ENCODE data around the gene CCL27.

The CCL27 gene

DNA sequence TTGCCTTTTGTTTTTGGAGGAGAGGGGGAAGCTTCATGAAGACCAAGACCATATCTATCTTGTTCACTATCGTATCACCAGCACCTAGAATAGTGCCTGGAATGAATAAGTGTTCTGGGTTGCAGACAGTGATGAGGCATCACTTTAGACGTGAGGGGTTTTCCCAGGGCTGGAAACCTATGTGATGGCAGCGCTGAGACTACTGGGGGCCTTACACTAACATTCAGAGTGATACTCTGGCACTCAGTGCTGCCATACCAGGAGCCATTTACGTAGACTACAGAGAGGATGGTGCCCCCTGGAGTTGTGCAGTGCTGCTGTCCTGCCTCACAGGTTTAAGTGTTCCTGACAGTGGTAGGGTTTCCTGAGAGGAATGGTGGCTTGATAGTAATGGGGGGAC is 21.7 kb upstream of the CCL27 start:
- no peak for DNase-seq

DNA sequence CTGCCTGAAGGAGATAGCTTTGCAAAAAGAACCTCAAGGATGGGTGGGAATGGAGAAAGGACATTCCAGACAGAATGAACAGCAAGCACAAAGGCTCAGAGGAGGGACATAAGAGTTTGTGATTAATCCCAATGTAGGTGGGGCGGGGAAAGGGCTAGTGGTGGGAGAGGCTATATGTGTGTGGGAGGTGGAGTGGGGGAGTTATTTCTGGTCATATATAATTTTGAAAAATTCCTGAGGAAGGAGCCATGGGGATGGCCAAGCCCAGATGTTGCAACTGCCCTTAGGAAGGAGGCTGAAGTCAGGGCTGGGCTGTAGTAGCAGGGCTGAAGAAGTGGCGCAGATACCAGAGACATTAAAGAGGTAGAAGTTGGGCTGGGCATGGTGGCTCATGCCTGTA is 13.4 kb upstream of the CCL27 start:
- DNase-seq, result no peak

DNA sequence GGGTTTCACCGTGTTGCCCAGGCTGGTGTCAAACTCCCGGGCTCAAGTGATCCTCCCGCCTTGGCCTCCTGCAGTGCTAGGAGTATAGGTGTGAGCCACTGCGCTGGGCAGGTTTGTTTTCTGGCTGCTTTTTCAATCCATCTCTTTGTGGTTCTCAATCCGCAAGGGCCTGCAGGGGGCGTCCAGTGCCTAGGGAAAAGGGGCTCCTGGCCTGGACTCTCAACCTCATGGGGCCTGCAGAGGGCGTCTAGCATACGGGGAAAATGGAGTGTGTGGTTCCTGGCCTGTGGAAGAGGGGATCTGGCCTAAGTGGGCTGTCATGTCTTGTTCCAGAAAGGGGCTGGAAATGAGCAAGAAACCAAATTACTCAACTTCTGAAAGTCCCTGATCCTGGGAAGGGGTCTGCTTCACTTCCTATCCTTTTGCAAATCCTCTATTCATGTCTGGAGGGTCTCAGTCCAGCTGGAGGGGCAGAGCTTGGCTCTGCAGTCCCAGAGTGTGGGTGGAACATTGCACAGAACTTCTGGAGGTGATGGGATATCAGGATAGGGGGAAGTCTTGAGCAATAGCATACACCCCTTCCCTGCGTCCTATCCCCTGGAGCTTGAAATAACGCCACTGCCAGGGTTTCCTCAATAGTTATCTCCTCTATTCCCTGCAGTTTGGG is 12.7 kb upstream of the CCL27 start:
- DNase-seq, result peak; percentile 70 to 82

DNA sequence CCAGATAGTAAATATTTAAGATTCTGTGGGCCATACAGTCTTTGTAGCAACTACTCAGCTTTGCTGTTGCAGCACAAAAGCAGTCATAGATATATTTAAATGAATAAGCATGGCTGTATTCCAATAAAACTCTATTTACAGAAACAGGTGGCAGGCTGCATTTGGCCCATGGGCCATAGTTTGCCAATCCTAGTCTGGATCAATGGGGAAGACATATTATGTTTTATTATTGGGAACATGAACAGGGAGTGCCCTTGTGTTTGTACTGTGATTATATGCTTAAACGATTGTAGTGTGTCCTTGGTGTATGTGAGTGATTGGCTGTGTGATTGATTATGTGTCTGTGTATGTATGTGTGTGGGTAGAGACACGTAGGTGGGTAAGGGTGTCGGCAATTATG is 12.0 kb upstream of the CCL27 start:
- DNase-seq, result no peak

DNA sequence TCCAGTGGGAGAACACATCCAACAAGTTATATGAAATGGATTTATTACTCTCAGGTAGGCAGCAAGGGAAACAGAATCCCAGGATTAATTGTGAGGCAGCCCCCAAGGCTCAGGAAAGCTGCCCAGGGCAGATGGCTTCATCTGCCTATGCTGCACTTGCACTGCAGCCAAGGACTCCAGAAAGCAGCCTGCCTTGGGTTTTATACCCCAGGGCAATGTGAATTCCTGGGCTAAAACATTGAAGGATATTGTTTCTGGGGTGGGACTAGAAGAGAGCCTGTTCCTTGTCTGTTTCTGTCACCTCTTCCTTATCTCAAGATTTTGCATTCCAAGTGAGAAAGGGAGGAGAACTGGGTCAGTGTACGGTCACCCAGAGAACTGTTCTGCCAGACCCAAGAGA is 8.8 kb upstream of the CCL27 start:
- DNase-seq, result no peak

DNA sequence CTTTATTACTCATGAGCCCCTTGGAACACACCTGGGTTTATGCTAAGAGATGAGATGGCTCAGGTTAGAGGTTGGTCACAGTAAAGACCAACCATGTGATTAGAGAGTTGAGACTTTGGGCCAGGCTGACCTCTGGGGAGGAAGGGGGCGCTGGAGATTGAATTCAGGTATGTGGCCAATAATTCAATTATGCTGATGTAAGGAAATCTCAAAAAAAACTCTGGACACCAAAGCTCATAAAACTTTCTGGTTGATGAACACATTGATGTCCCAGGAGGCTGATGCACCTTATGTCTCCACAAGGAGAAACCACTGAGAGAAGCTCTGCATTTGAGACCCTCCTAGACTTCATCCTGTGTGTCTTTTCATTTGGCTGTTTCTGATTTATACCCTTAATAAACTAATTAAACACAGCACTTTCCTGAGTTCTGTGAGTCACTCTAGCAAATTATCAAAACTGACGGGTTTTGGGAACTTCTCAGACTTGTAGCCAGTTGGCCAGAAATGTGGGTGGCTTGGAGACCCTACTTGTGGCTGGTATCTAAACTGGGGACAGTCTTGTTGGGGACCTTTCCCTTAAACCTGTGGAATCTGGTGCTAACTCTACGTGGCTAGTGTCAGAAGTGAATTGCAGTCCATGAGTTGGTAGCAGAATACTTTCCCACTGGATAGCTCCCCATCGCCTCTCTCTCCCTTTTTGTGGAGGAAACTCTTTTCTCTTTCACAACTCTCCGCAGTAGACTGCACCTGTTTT is 7.5 kb upstream of the CCL27 start:
- no peak for DNase-seq

DNA sequence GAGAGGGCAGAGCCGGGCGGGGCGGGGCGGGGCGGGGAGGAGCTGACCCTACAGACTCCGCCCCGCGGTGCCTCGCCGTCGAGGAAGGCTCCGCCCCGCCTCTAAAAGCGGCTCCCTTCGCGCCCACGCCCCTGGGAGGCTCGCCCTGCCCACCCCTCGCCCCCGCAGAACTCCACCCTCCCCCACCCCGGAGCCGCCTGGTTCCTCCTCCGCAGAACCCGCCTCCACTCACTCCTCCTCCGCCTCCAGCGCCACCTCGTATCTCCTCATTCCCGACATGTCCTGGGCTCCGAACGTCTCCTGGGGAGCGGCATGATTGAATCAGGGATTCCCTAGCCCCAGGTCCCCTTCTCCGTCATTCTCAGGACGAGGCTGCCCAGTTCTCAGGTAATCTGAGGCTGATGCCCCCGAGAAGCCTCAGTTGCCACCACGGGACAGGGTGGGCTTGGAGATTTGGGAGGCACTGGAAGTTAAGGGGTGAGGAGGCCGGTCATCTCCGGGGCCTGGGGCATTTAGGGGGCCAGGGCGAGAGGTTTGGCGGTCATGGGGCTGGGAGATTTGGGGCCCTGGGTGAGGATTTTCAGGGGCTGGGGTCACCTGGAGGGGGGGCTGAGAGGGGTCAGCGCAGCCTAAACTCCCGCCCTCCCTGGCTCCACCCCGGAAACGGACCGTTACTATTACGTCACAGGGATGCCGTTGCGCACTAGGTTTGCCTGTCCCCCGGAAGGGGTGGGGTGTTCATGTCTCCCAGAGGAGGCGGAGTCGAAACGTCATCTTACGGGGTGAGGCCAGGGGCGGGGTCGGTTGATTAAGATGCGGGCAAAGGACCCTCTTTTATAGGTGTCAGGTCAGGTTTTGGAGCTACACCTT is 3.2 kb upstream of the CCL27 start:
- DNase-seq, result peak; percentile 84 to 94

DNA sequence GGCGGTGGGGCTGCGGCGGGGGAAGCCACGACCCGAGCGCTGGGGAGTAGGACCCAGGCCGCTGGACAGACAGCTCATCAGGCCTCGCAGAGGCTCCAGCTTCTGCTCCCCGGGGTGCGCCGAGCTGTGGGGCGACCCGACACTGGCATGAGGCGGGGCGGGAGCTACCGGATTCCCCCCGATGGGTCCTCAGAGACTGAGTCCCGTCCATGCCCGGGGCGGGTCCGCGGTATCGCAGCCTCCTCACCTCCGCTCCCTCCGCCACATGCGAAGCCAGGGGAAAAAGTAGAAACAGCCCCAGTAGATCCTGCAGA is 2.6 kb upstream of the CCL27 start:
- no peak for DNase-seq

DNA sequence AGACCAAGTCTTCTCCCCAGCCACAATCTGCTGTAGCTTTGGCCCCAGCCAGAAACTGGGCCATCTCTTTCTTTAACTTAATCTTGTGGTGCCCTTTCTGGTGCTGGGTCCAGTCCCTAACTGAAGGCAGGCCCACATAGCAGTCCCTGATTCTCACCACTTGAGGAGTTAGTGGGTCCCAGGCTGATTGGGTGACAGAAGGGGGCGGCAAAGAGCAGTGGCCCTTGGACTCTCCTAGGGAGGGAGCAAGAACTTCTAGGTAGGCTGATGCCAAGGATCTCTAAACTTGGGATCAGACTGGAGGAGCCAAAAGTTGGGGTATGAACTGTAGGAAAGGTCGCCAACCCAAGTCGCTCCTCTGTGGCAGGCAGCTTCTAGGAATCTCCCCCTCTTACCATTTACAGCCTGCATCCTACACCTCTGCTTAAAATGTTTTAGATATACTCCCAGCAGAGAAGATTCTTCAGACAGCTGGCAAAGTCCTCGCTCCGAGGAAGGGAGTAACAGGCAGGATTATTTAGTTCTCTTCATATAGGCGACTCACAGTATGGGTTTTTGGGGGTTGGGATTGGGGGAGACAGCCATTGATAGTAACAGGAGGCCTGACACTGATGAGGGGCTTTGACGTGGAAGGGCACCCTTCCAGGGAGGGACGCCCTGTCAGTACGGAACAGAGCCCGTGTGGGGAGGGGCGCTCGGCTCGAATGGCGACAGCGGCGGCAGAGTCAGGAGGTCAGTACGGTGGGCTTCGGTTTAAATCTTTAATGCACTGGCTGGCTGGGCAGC is 2.0 kb upstream of the CCL27 start:
- DNase-seq, result peak; percentile 79 to 86

DNA sequence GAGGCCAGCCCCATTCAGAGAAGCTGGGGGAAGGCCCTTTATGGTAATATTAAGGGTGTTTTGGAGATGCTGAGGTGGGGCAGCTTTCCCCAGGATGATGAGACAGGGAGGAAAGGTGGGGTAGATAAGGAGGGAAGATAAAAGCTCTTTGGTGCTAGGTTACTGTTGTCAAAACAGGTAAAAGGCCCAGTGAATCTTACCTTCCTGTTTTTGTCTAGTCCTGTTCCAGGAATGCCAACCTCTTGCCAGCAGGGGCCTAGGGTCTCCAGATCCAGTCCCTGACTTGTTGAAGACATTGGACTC is 797 bp upstream of the CCL27 start:
- no peak for DNase-seq

DNA sequence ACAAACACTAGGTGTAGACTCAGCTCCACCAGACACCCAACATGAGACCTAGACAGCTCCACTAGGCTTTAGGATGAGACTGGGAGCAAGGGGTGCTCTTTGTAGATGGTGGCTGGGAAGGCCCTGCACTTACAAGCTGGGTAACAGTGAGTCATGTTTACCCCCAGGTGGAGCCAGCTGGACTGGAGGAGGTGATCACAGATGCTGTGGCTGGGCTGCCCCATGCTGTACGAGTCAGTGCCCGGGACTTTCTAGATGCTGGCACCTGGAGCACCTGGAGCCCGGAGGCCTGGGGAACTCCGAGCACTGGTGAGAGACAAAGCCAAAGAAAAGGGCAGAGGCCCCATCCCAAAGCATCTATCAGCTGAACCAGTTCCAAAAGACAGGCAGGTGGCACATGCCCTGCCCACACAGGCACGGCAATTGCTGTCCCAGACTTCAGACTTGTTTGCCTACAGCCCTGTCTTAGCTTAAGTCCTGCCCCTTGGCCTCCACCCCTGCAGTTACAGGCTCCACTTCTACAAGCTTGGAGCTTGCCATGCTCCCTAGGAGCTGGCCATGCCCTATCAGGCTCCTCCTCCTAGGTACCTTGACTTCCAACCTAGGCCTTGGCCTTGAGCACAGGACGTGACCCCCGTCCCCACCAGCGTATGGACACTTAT is 2.7 kb downstream of the CCL27 start:
- no peak for DNase-seq

DNA sequence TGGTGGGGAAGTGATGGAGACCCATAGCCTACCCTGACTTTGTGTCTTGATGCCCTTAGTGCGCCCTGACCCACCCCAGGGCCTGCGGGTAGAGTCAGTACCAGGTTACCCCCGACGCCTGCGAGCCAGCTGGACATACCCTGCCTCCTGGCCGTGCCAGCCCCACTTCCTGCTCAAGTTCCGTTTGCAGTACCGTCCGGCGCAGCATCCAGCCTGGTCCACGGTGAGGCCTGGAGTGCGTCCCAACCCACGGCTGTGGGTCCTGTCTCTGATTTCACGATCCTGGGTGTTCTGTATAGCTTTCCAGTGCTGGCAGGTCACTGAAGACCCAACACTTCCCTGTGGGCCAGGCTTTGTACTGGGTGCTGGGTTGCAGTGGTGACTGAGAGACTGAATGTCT is 4.0 kb downstream of the CCL27 start:
- DNase-seq, result no peak

DNA sequence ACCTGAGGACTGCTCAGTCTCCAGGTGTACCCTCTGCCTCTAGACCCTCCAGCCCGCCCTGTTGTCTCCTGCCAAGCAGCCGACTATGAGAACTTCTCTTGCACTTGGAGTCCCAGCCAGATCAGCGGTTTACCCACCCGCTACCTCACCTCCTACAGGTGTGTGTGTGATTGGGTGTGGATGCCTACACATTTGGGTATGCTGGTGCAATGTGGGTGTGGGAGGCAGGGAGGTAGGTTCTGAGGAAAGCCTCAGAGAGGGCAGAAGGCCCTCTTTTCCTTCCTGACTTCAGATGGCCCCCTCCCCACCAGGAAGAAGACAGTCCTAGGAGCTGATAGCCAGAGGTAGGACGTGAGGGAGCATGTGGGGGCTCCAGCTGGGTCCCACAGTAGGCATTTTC is 5.5 kb downstream of the CCL27 start:
- no peak for DNase-seq

DNA sequence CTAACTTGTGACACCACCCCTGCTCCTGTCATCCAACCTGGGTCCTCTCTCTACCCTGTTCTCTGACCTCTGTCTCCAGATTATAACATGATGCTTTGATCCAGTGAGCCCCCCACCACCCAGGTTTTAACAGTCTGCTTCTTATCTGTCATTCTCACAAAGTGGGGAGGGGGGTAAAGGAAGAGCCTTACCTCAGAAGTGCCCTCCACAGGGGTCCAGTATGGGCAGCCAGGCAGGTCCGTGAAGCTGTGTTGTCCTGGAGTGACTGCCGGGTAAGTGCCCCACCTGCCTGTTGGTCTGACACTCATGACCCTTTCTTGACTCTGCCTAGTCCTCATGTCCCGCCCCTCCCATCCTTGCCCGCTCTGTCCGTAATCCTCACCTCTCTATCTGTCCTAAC is 7.1 kb downstream of the CCL27 start:
- no peak for DNase-seq

DNA sequence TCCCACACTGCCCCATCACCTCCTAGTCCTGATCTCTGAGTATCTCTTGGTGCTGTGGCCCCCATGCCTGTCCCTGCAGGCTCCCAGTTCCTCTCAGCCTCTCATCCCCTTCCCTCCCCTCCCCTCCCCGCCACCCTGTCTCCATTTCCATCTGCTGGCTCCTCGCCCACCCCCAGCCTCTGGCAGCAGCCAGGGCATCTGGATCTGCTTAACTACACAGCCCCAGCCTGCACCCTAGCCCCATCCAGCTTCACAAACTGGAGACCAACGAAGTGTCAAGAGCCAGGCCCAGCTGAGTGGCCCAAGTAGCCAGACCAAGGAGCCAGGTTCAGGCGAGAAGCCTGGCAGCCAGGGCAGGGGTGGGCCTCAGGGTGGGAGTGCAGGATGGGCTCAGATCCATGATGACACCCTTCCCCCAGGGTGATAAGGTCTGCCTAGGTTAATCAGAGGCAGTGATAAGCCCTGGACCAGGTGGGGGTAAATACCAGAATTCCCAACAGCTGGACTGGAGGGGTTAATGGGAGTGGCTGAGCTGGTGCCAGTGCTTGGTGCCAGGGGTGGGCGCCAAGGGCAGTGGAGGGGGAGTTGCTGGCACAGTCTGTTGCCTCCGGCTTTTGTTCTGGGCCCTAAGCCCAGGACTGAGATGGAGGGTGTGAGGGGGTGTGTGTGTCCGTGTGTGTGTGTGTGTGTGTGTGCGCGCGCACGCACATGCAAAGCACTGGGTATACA is 8.0 kb downstream of the CCL27 start:
- no peak for DNase-seq

DNA sequence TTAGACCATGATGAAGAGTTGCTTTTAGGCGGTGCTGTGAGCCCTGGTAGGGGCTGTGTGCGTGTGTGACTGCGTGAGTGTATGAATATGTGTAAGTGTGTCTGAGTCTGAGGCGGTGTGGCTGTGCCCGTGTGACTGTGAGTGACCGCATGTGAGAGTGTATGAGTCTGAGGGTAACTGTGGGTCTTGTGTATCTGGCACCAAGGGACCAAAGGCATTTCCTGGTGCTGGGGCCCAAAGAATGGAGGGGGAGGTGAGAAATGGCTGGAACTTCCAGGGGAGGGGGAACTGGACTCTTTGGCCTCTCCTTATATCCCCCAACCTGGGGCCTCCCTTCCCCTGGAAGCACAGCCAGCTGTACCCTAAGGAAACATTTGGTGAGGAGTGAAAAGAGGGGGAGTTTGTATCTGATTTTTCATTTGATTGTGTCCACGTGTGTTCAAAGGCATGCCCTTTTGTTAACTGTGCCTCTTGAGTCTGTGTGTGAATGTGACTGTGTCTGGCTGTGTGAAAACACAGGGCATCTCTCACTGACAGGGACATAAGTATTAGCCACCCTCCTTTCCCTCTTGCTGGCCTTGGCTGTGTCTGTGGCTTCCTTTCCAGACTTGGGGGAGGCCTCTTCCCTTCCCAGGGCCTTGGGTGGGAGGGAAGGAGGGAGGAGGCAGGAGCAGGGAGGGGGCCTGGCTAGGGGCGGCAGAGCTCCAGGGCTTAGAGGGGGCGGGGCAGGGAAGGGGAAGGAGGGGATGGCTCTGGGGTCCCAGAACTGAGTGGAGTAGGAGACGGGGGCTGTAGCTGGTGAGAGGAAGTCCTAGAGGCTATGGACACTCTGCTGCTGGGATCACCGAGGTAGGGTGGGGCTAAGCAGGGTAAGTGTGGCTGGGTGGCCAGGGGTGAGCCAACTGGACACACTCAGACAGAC is 9.0 kb downstream of the CCL27 start:
- no peak for DNase-seq

DNA sequence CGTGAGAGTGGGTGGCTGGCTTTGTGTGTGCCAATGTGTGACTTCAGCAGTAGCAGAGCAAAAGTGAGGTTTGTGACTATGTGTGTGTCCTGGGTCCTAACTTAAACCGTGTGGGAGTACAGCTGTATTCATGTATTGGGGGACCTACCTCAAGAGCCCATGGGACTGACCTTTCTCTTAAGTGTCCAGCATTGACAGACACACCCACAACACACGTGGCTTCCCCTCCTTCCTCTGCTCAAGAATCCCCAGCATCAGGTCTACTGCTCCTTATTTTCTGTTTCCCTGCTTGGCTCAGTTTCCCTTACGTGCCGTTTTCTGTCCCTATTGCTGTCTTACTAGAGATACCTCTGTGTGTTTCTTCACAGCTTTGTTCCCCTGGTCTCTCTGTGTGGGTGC is 9.9 kb downstream of the CCL27 start:
- DNase-seq, result no peak

DNA sequence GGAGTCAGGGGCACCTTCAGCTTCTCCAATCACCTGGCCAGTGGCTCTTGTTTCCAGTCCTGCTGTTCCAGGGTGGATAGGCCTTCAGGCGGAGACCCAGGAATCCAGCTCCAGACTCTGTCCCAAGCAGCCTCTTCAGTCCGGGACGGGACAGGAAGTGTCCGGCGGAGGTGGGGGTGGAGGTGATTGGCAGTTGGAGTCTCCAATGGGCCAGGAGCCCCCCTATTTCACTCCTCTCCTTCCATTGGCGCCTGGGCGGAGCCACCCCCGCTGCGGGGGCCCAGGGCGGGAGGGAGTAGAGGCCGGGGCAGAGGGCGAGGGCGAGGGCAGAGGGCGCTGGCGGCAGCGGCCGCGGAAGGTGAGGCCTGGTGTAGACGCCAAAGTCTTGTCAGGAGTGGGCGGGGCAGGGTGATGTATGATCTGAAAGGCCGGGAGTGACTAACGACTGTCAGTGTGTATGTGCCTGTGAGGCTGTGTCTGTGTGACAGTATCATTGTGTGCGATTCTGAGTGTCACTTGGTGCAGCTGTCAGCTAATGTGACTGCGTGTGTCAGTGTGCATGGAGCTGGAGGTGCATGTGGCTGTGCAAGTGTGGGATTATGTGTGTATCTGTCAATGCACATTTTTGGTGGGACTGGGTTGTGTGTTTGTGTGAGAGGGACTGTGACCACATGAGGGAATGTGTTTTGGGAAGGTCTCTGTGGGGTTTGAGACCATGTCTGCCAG is 10.4 kb downstream of the CCL27 start, which contains the start of gene IL11RA:
IL11RA (plus strand) TSS at position 310 of the 726 bp plus-strand sequence. CDS start 3,033 bp downstream, outside the sequence.
- peak; percentile 38 to 65 for DNase-seq

DNA sequence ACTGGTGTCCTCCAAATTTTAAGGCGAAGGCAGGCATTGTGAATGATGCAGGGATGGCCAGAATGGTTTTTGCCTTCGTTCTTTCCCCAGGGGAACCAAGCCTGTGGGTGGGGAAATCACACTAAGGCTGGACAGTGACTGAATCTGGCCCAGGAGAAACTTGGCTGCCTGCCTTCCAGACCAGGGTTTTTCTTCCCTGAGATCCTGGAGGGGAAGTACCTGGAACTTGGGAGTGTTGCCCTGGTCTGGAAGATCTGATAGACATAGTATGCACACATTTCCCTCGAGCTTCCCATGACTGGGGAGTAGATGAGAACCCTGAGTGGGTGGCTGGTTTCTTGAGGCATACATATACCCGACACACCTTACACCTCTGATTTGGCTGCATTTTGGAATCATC is 11.1 kb downstream of the CCL27 start:
- DNase-seq, result no peak

DNA sequence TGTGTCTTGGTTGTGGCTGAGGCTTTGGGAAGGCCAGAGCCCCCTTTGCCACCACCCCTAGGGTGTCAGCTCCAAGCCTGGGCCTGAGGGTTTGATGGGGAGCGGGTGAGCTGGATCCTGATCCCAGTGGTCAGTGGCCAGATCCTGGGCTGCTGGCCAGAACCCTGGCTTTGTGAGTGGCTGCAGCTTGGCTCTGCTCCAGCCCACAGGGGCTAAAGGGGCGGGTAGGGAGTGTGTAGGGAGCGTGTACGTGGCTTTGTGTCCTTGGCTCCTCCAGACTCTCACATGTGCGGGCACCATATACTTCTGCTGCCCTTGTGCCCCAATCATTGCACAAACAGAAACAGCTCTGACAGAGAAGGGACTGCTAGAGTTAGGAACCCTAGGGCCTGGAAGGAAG is 11.6 kb downstream of the CCL27 start:
- no peak for DNase-seq

All from inflammatory macrophage (primary cell).